H9 (cell line): ENCODE results near the gene DIS3L2. TPM values are rescaled to one million over a fixed set of nuclear protein-coding genes. Genes with fewer than 3 reads are reported as not detected.

Experiments
- DNase-seq: peaks from one replicate; pipeline ENCODE4 v3.0.0-alpha.2; 2017
- H2AFZ ChIP-seq: one replicate; pipeline ENCODE4 v1.6.1; 2013; ENCODE audit warnings: mild to moderate bottlenecking, low read length, control low read depth, moderate library complexity
- H2AK5ac ChIP-seq: 2 replicates; pipeline ENCODE4 v1.6.1; 2013; ENCODE audit warnings: low read length, control low read depth, mixed read lengths; ENCODE audit not compliant: insufficient read length
- H2BK120ac ChIP-seq: one replicate; pipeline ENCODE4 v1.6.1; 2013; ENCODE audit warnings: low read depth, mild to moderate bottlenecking, low read length, control low read depth, inconsistent platforms; ENCODE audit not compliant: poor library complexity, severe bottlenecking
- H2BK12ac ChIP-seq: 2 replicates; pipeline ENCODE4 v1.6.1; 2013; ENCODE audit warnings: low read length, control low read depth, mixed read lengths, low read depth; ENCODE audit not compliant: insufficient read length
- H2BK15ac ChIP-seq: 2 replicates; pipeline ENCODE4 v1.6.1; 2013; ENCODE audit warnings: low read depth, low read length, control low read depth
- H2BK20ac ChIP-seq: one replicate; pipeline ENCODE4 v1.6.1; 2013; ENCODE audit warnings: low read depth, mild to moderate bottlenecking, low read length, control low read depth, inconsistent platforms; ENCODE audit not compliant: poor library complexity, severe bottlenecking
- H2BK5ac ChIP-seq: 2 replicates; pipeline ENCODE4 v1.6.1; 2013; ENCODE audit warnings: low read length, control low read depth, mixed read lengths; ENCODE audit not compliant: insufficient read length
- H3K14ac ChIP-seq: 2 replicates; pipeline ENCODE4 v1.6.1; 2013; ENCODE audit warnings: low read length, control low read depth; ENCODE audit not compliant: insufficient read depth
- H3K18ac ChIP-seq: 2 replicates; pipeline ENCODE4 v1.6.1; 2013; ENCODE audit warnings: low read depth, mild to moderate bottlenecking, mixed read lengths, low read length, control low read depth; ENCODE audit not compliant: insufficient read length
- H3K23ac ChIP-seq: 2 replicates; pipeline ENCODE4 v1.6.1; 2013; ENCODE audit warnings: low read length, control low read depth, mixed read lengths, low read depth; ENCODE audit not compliant: insufficient read length
- H3K23me2 ChIP-seq: 2 replicates; pipeline ENCODE4 v1.6.1; 2013; ENCODE audit warnings: low read depth, mild to moderate bottlenecking, mixed read lengths, low read length, control low read depth; ENCODE audit not compliant: insufficient read length, poor library complexity, severe bottlenecking
- H3K27ac ChIP-seq: 2 replicates; pipeline ENCODE4 v1.5.1; 2013; ENCODE audit warnings: low read length, control low read depth, mixed read lengths, low read depth; ENCODE audit not compliant: insufficient read length
- H3K27me3 ChIP-seq: 2 replicates; pipeline ENCODE4 v1.6.1; 2013; ENCODE audit warnings: low read length, control low read depth, inconsistent platforms; ENCODE audit not compliant: insufficient read depth
- H3K4ac ChIP-seq: 2 replicates; pipeline ENCODE4 v1.6.1; 2013; ENCODE audit warnings: low read depth, mild to moderate bottlenecking, control low read depth, inconsistent platforms, low read length, moderate library complexity
- H3K4me1 ChIP-seq: 2 replicates; pipeline ENCODE4 v1.6.1; 2013; ENCODE audit warnings: low read length, control low read depth, inconsistent platforms; ENCODE audit not compliant: insufficient read depth
- H3K4me2 ChIP-seq: 2 replicates; pipeline ENCODE4 v1.6.1; 2013; ENCODE audit warnings: low read length, control low read depth, mixed read lengths; ENCODE audit not compliant: insufficient read length, insufficient read depth
- H3K56ac ChIP-seq: 2 replicates; pipeline ENCODE4 v1.6.1; 2013; ENCODE audit warnings: low read depth, mild to moderate bottlenecking, mixed read lengths, low read length, control low read depth; ENCODE audit not compliant: insufficient read length
- H3K79me1 ChIP-seq: 2 replicates; pipeline ENCODE4 v1.6.1; 2013; ENCODE audit warnings: low read depth, mild to moderate bottlenecking, moderate library complexity, low read length, control low read depth, inconsistent platforms; ENCODE audit not compliant: insufficient read depth, poor library complexity, severe bottlenecking
- H3K79me2 ChIP-seq: 2 replicates; pipeline ENCODE4 v1.6.1; 2013; ENCODE audit warnings: low read length, control low read depth, inconsistent platforms; ENCODE audit not compliant: insufficient read depth
- H3K9ac ChIP-seq: 2 replicates; pipeline ENCODE4 v1.6.1; 2013; ENCODE audit warnings: low read length, control low read depth, mixed read lengths; ENCODE audit not compliant: insufficient read length; ENCODE audit errors: extremely low read depth
- H3K9me3 ChIP-seq: one replicate; pipeline ENCODE4 v1.6.1; 2013; ENCODE audit warnings: low read depth, low read length, inconsistent platforms; ENCODE audit not compliant: control insufficient read depth
- H3T11ph ChIP-seq: one replicate; pipeline ENCODE4 v1.6.1; 2013; ENCODE audit warnings: mild to moderate bottlenecking, low read length, control low read depth, inconsistent platforms
- H4K20me1 ChIP-seq: one replicate; pipeline ENCODE4 v1.6.1; 2013; ENCODE audit not compliant: control insufficient read depth, insufficient read length, insufficient read depth
- H4K5ac ChIP-seq: 2 replicates; pipeline ENCODE4 v1.6.1; 2013; ENCODE audit warnings: low read depth, mild to moderate bottlenecking, mixed read lengths, low read length, control low read depth; ENCODE audit not compliant: insufficient read length
- H4K8ac ChIP-seq: replicated peaks from 2 replicates; pipeline ENCODE4 v1.6.1; 2013; ENCODE audit warnings: low read length, control low read depth, mixed read lengths, low read depth; ENCODE audit not compliant: insufficient read length
- H4K91ac ChIP-seq: 2 replicates; pipeline ENCODE4 v1.6.1; 2013; ENCODE audit warnings: low read depth, mild to moderate bottlenecking, moderate library complexity, mixed read lengths, low read length, control low read depth; ENCODE audit not compliant: insufficient read length
- H3K27ac Mint-ChIP-seq, 3 experiments: 2 replicates in 2 of 3; 3 replicates in 1 of 3; pipeline ENCODE4 v1.8.0; 2020 to 2021; ENCODE audit warnings: mixed read lengths in 3 of 3, mild to moderate bottlenecking in 1 of 3, moderate library complexity in 1 of 3
- H3K27me3 Mint-ChIP-seq: 2 replicates; pipeline ENCODE4 v1.8.0; 2021; ENCODE audit warnings: low read depth, mild to moderate bottlenecking, moderate library complexity, mixed read lengths
- H3K36me3 Mint-ChIP-seq, 3 experiments: 2 replicates in 2 of 3; 3 replicates in 1 of 3; pipeline ENCODE4 v1.8.0; 2020 to 2021; ENCODE audit warnings: low read depth in 3 of 3, mixed read lengths in 3 of 3; ENCODE audit not compliant: insufficient read depth in 1 of 3
- H3K4me1 Mint-ChIP-seq, 2 experiments: 2 replicates each; pipeline ENCODE4 v1.8.0; 2020; ENCODE audit warnings: mixed read lengths in 2 of 2
- H3K4me3 Mint-ChIP-seq, 2 experiments: 2 replicates in 1 of 2; 3 replicates in 1 of 2; pipeline ENCODE4 v1.8.0; 2020 to 2021; ENCODE audit warnings: mild to moderate bottlenecking in 2 of 2, mixed read lengths in 2 of 2, moderate library complexity in 1 of 2
- H3K9me3 Mint-ChIP-seq, 2 experiments: 2 replicates in 1 of 2; 3 replicates in 1 of 2; pipeline ENCODE4 v1.8.0; 2020; ENCODE audit warnings: mild to moderate bottlenecking in 2 of 2, mixed read lengths in 2 of 2, moderate library complexity in 1 of 2
- CTCF ChIP-seq: fragments of 200-600 bp; sonication (generic); conservative IDR thresholded peaks from 3 replicates; pipeline ENCODE4 v1.8.0; 2021; ENCODE audit warnings: antibody characterized with exemption, mild to moderate bottlenecking
- WGBS: extraction: QIAGEN DNeasy Blood & Tissue Kit; methylation state at CpG from one replicate; pipeline ENCODE4 v1.1.7; 2013; ENCODE audit warnings: missing lambda C conversion rate, low lambda C conversion rate, mixed read lengths; ENCODE audit not compliant: insufficient read length; ENCODE audit errors: extremely low coverage; 5-methylcytosine and 5-hydroxymethylcytosine counted together
- total RNA-seq: library from RNA; stranded (reverse); gene quantifications from 2 replicates; pipeline ENCODE4 v1.2.1, GENCODE V29; 2021

DIS3L2 gene
- total RNA-seq, 1 experiment from 2014 or later: 28.1 TPM

DNA sequence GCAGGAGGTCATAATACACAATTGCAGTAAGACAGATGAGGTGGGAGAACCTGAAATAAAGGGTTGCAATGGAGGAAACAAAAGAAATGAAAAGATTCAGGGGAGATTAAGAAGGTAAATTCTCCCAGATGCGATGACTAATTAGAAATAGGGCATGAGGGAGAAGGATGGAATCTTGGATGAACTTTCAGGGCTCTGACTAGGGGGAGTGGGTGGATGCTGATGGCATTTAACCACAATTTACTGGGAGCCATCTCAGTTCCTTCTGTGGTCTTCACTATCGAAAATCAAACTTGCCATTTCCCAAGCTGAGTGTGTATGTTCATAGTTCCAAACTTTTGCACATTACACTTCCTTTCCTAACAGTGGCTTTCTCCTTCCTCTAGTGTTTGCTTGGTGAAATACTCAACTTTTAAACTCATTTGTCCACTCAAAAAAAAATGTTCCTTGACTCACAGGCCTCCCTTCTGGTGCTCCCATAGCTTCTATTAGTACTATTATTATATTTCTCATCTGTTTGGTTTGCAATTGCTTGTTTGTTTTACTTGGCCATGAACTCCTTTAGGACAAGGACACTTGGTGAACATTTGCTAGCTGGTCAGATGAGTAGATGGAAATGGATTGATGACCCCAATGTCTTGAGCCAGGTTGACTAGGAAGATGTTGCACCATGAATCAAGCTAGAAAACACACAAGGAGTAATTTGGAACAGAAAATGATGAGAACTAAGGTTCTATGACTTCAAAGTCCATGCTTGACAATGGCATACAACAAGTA is 178.5 kb downstream of the DIS3L2 start:
- Histone ChIP-seq H3K79me1 (no peaks in the 10 kb centered on the region), H3K56ac (no peak overlapping the region), H2BK5ac (no peak overlapping the region), H2AFZ (no peak overlapping the region), H4K5ac (no peak overlapping the region), H2BK20ac (no peak overlapping the region), H2BK12ac (no peak overlapping the region), H3K14ac (no peak overlapping the region), H2BK15ac (no peak overlapping the region), H3K4me1 (no peaks in the 10 kb centered on the region), H3K4ac (no peak overlapping the region), H3K4me2 (no peak overlapping the region), H4K91ac (no peak overlapping the region), H3T11ph (no peak overlapping the region), H3K23ac (no peak overlapping the region), H3K18ac (no peak overlapping the region), H2BK120ac (no peak overlapping the region), H3K9ac (no peak overlapping the region), H4K20me1 (no peaks in the 10 kb centered on the region), H4K8ac (no peak overlapping the region), H3K27me3 (no peaks in the 10 kb centered on the region), H3K23me2 (no peaks in the 10 kb centered on the region), H2AK5ac (no peak overlapping the region), H3K27ac (no peak overlapping the region), H3K9me3 (no peaks in the 10 kb centered on the region), H3K79me2 (no peaks in the 10 kb centered on the region)
- Mint-ChIP-seq H3K27me3 (no peaks in the 10 kb centered on the region), H3K4me3 (no peak overlapping the region), H3K36me3 (no peaks in the 10 kb centered on the region), H3K27ac (peak overlapping the region in 1 of 3 experiments; percentile 27; a peak in 1 of 7 replicates), H3K4me1 (no peaks in the 10 kb centered on the region), H3K9me3 (no peaks in the 10 kb centered on the region)
- no CpG with 5 or more reads among the region's 2 CpGs for WGBS
- TF ChIP-seq CTCF: no peak
- no peak for DNase-seq
